Hematopoietic multipotent progenitor cell treated with erythropoietin and hydrocortisone succinate and interleukin-3 and kit ligand, for 8 days (in vitro differentiated cells): ENCODE data around the gene CYSLTR2.

Experiments used
- DNase-seq: peaks from one replicate; pipeline ENCODE4 v3.0.0-alpha.2; 2015

Gene CYSLTR2

GRCh38 chr13:48653472-48653939 is at the start of gene CYSLTR2:
TSS of gene CYSLTR2 (plus strand) at chr13:48653929. CDS start at chr13:48706818, 52,889 bp downstream.
- peak; percentile 40 for DNase-seq

- DNase-seq, result no peak
These were observed 38.7 kb upstream of the CYSLTR2 start for GRCh38 chr13:48615049-48615448.

- no peak for DNase-seq
These were observed 34.8 kb upstream of the CYSLTR2 start for GRCh38 chr13:48618937-48619336.

- no peak for DNase-seq
These were observed 32.7 kb upstream of the CYSLTR2 start for GRCh38 chr13:48621056-48621455.

- no peak for DNase-seq
These were observed 29.7 kb upstream of the CYSLTR2 start for GRCh38 chr13:48624016-48624415.

- DNase-seq, result no peak
These were observed 28.9 kb upstream of the CYSLTR2 start for GRCh38 chr13:48624858-48625257.

- peak; percentile 16 for DNase-seq
These were observed 28.2 kb upstream of the CYSLTR2 start for GRCh38 chr13:48625413-48626076.

GRCh38 chr13:48626077-48626449 is 27.7 kb upstream of the CYSLTR2 start:
- peak; percentile 89 for DNase-seq

- no peak for DNase-seq
These were observed 26.8 kb upstream of the CYSLTR2 start for GRCh38 chr13:48626726-48627451.

- no peak for DNase-seq
These were observed 24.5 kb upstream of the CYSLTR2 start for GRCh38 chr13:48629277-48629676.

GRCh38 chr13:48630291-48630690 is 23.4 kb upstream of the CYSLTR2 start:
- no peak for DNase-seq

- DNase-seq, result no peak
These were observed 23.0 kb upstream of the CYSLTR2 start for GRCh38 chr13:48630773-48631172.

GRCh38 chr13:48631441-48631840 is 22.3 kb upstream of the CYSLTR2 start:
- no peak for DNase-seq

- no peak for DNase-seq
These were observed 20.0 kb upstream of the CYSLTR2 start for GRCh38 chr13:48633700-48634099.

GRCh38 chr13:48634636-48635035 is 19.1 kb upstream of the CYSLTR2 start:
- no peak for DNase-seq

GRCh38 chr13:48635478-48635877 is 18.3 kb upstream of the CYSLTR2 start:
- DNase-seq, result no peak

- no peak for DNase-seq
These were observed 17.2 kb upstream of the CYSLTR2 start for GRCh38 chr13:48636550-48636949.

GRCh38 chr13:48637601-48638000 is 16.1 kb upstream of the CYSLTR2 start:
- DNase-seq, result no peak

GRCh38 chr13:48640767-48641166 is 13.0 kb upstream of the CYSLTR2 start:
- no peak for DNase-seq

GRCh38 chr13:48641404-48641803 is 12.3 kb upstream of the CYSLTR2 start:
- peak; percentile 73 for DNase-seq

- DNase-seq, result no peak
These were observed 11.7 kb upstream of the CYSLTR2 start for GRCh38 chr13:48642061-48642460.

- no peak for DNase-seq
These were observed 10.6 kb upstream of the CYSLTR2 start for GRCh38 chr13:48643159-48643558.

- no peak for DNase-seq
These were observed 9.6 kb upstream of the CYSLTR2 start for GRCh38 chr13:48644141-48644540.

GRCh38 chr13:48644951-48645350 is 8.8 kb upstream of the CYSLTR2 start:
- no peak for DNase-seq

GRCh38 chr13:48645845-48646244 is 7.9 kb upstream of the CYSLTR2 start:
- DNase-seq, result no peak
